Measurements from ENCODE around the gene GRID2. TPM values are rescaled to one million over a fixed set of nuclear protein-coding genes. Genes with fewer than 3 reads are reported as not detected.

GRID2 gene
- total and polyA plus RNA-seq, 2 donors (not counting 1 experiment from before 2014, with no cell fraction given) = under 0.01 to 0.02 TPM

DNA sequence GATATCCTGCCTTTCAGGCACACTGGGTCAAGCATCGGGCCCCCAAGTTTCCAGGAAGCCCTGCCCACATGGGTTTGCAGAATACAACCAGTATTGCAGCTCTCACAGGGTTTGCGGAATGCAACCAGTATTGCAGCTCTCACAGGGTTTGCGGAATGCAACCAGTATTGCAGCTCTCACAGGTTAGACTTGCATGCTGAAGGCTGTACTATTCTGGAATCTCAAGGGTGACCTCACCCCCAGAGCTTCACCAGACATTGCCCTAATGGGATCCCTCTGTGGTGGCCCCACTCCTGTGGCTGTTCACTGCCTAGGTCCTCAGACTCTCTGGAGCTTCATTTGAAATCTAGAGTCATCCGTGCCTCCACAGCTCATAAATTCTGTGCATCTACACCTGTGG is 884.1 kb downstream of the GRID2 start:
- Histone ChIP-seq H3K27me3 (ENCODE audit: control insufficient read depth, insufficient read depth, low read length) (no peaks in the 10 kb centered on the region), H3K9me3 (ENCODE audit: control insufficient read depth, insufficient read depth, low read depth, low read length) (no peaks in the 10 kb centered on the region), H3K27ac (ENCODE audit: insufficient read depth, low read length) (no peak overlapping the region), H3K9ac (ENCODE audit: insufficient read depth, low read length) (no peak overlapping the region), H3K4me2 (ENCODE audit: extremely low read depth, insufficient read depth, low read length) (no peak overlapping the region), H2AFZ (ENCODE audit: low read length) (no peak overlapping the region), H3K36me3 (ENCODE audit: control insufficient read depth, insufficient read depth, low read length) (no peaks in the 10 kb centered on the region), H4K20me1 (ENCODE audit: control insufficient read depth, extremely low read depth, insufficient read depth, low read length) (no peaks in the 10 kb centered on the region), H3K4me1 (ENCODE audit: control insufficient read depth, extremely low read depth, insufficient read depth, low read length) (no peaks in the 10 kb centered on the region), H3K4me3 (replicated peaks in 1 of 4; ENCODE audit: control extremely low read depth in 1 of 4, insufficient read depth in 1 of 4, low read depth in 3 of 4, low read length in 4 of 4) (no peak overlapping the region), H3K79me2 (ENCODE audit: control insufficient read depth, insufficient read depth, low read length) (no peaks in the 10 kb centered on the region)
- no peak for DNase-seq (ENCODE audit: low read depth in 2 of 2)
- TF ChIP-seq EZH2 (IDR thresholded peaks at IDR 0.05; ENCODE audit: low read length, missing control alignments) = no peak
- TF ChIP-seq, protein P1, sequence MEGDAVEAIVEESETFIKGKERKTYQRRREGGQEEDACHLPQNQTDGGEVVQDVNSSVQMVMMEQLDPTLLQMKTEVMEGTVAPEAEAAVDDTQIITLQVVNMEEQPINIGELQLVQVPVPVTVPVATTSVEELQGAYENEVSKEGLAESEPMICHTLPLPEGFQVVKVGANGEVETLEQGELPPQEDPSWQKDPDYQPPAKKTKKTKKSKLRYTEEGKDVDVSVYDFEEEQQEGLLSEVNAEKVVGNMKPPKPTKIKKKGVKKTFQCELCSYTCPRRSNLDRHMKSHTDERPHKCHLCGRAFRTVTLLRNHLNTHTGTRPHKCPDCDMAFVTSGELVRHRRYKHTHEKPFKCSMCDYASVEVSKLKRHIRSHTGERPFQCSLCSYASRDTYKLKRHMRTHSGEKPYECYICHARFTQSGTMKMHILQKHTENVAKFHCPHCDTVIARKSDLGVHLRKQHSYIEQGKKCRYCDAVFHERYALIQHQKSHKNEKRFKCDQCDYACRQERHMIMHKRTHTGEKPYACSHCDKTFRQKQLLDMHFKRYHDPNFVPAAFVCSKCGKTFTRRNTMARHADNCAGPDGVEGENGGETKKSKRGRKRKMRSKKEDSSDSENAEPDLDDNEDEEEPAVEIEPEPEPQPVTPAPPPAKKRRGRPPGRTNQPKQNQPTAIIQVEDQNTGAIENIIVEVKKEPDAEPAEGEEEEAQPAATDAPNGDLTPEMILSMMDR (conservative IDR thresholded peaks at IDR 0.05 in 1 of 2, IDR thresholded peaks at IDR 0.05 in 1 of 2; ENCODE audit: low read depth in 1 of 2, low read length in 2 of 2) = no peak

DNA sequence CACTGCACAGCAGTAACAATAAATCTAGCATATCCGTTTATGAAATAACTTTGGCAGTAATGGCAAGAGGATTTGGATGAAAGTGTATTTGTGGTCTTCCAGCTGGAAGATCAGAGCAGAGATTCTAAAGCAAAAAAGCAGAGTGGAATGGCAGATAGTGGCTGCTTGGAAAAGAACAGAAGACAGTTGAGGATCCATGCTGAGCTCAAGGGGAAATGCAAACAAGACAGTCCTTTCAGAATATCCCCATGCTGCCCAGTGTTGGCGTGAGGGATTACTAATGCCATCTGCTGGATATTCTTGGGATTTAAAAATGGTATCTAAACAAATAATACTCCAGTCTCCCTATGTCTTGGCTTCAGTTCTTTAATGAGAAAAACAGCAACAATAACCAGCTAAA is 895.7 kb downstream of the GRID2 start:
- no peaks in the 10 kb centered on the region for H3K36me3 ChIP-seq (ENCODE audit: control insufficient read depth, insufficient read depth, low read length)
- no peaks in the 10 kb centered on the region for H4K20me1 ChIP-seq (ENCODE audit: control insufficient read depth, extremely low read depth, insufficient read depth, low read length)
- no peaks in the 10 kb centered on the region for H3K79me2 ChIP-seq (ENCODE audit: control insufficient read depth, insufficient read depth, low read length)
- H3K4me3 ChIP-seq (replicated peaks in 1 of 4; ENCODE audit: control extremely low read depth in 1 of 4, insufficient read depth in 1 of 4, low read depth in 3 of 4, low read length in 4 of 4) = no peak overlapping the region
- no peaks in the 10 kb centered on the region for H3K9me3 ChIP-seq (ENCODE audit: control insufficient read depth, insufficient read depth, low read depth, low read length)
- TF ChIP-seq, protein P1 (conservative IDR thresholded peaks at IDR 0.05 in 1 of 2, IDR thresholded peaks at IDR 0.05 in 1 of 2; ENCODE audit: low read depth in 1 of 2, low read length in 2 of 2) = peak; percentile 34 to 58
- TF ChIP-seq EZH2 (IDR thresholded peaks at IDR 0.05; ENCODE audit: low read length, missing control alignments) = no peak
- DNase-seq (ENCODE audit: low read depth in 2 of 2) = peak; percentile 31 to 65
- H3K27ac ChIP-seq (ENCODE audit: insufficient read depth, low read length) = no peak overlapping the region
- H3K4me2 ChIP-seq (ENCODE audit: extremely low read depth, insufficient read depth, low read length) = no peak overlapping the region
- no peak overlapping the region for H2AFZ ChIP-seq (ENCODE audit: low read length)
- H3K27me3 ChIP-seq (ENCODE audit: control insufficient read depth, insufficient read depth, low read length) = no peaks in the 10 kb centered on the region
- H3K4me1 ChIP-seq (ENCODE audit: control insufficient read depth, extremely low read depth, insufficient read depth, low read length) = no peaks in the 10 kb centered on the region
- H3K9ac ChIP-seq (ENCODE audit: insufficient read depth, low read length) = no peak overlapping the region

- Histone ChIP-seq H2AFZ (ENCODE audit: low read length) (no peak overlapping the region), H3K36me3 (ENCODE audit: control insufficient read depth, insufficient read depth, low read length) (no peaks in the 10 kb centered on the region), H3K4me3 (replicated peaks in 1 of 4; ENCODE audit: control extremely low read depth in 1 of 4, insufficient read depth in 1 of 4, low read depth in 3 of 4, low read length in 4 of 4) (no peak overlapping the region), H3K9me3 (ENCODE audit: control insufficient read depth, insufficient read depth, low read depth, low read length) (no peaks in the 10 kb centered on the region), H3K79me2 (ENCODE audit: control insufficient read depth, insufficient read depth, low read length) (no peaks in the 10 kb centered on the region), H3K4me1 (ENCODE audit: control insufficient read depth, extremely low read depth, insufficient read depth, low read length) (no peaks in the 10 kb centered on the region), H4K20me1 (ENCODE audit: control insufficient read depth, extremely low read depth, insufficient read depth, low read length) (no peaks in the 10 kb centered on the region), H3K27ac (ENCODE audit: insufficient read depth, low read length) (no peak overlapping the region), H3K9ac (ENCODE audit: insufficient read depth, low read length) (no peak overlapping the region), H3K27me3 (ENCODE audit: control insufficient read depth, insufficient read depth, low read length) (no peaks in the 10 kb centered on the region), H3K4me2 (ENCODE audit: extremely low read depth, insufficient read depth, low read length) (no peak overlapping the region)
- DNase-seq (ENCODE audit: low read depth in 2 of 2) = no peak
- TF ChIP-seq, protein P1 (conservative IDR thresholded peaks at IDR 0.05 in 1 of 2, IDR thresholded peaks at IDR 0.05 in 1 of 2; ENCODE audit: low read depth in 1 of 2, low read length in 2 of 2) = no peak
- TF ChIP-seq EZH2 (IDR thresholded peaks at IDR 0.05; ENCODE audit: low read length, missing control alignments) = no peak
These were observed 897.8 kb downstream of the GRID2 start for GRCh38 chr4:93201471-93202096.

All from fibroblast of lung (primary cell).